Epidermal melanocyte (primary cell): Measurements from ENCODE around the gene RALB.

Experiments used
- DNase-seq: peaks from one replicate; pipeline ENCODE4 v3.0.0; 2011; ENCODE audit warnings: low spot score; ENCODE audit not compliant: insufficient read length

RALB gene

GRCh38 chr2:120336749-120337148 lies 84.1 kb downstream of the RALB start:
- no peak for DNase-seq

- DNase-seq, result no peak
These were observed 85.4 kb downstream of the RALB start for GRCh38 chr2:120338015-120338414.

GRCh38 chr2:120341977-120342376 lies 89.3 kb downstream of the RALB start:
- no peak for DNase-seq

GRCh38 chr2:120342446-120342845 lies 89.8 kb downstream of the RALB start:
- DNase-seq, result no peak

GRCh38 chr2:120343100-120343432 lies 90.4 kb downstream of the RALB start:
- DNase-seq, result no peak

- DNase-seq, result peak; percentile 83
These were observed 90.9 kb downstream of the RALB start for GRCh38 chr2:120343433-120344105.
